HCT116 (cell line): Measurements from ENCODE around the gene LRRC74A. TPM values are rescaled to one million over a fixed set of nuclear protein-coding genes. Genes with fewer than 3 reads are reported as not detected.

Experiments used
- ATAC-seq: fragments of 200-7000 bp; cut with Tn5 transposase; 2 replicates; pipeline ENCODE4 v1.9.1; 2020; ENCODE audit warnings: mild to moderate bottlenecking, moderate library complexity
- BruUV-seq: library from RNA; stranded (reverse); fragments of 400-500 nt; replicated peaks from 2 replicates; lab custom pipeline; 2021; lab: Mats Ljungman, UMichigan
- CTCF ChIA-PET: fragments of 300-600 bp; sonication (Branson Sonifier 250); formaldehyde crosslinking; loops from one replicate; lab custom pipeline; 2021; ENCODE audit warnings: antibody characterized with exemption; lab: Charles Lee
- POLR2A ChIA-PET: fragments of 300-600, 350-600 bp; sonication (Branson Sonifier 250); formaldehyde crosslinking; loops from one replicate; lab custom pipeline; 2021; ENCODE audit warnings: antibody characterized with exemption; lab: Charles Lee
- RAD21 ChIA-PET, 2 experiments: fragments of 300-600 bp; sonication (Branson Sonifier 250); formaldehyde crosslinking; loops; one replicate each; lab custom pipeline; 2023; ENCODE audit warnings: low total read pairs in 2 of 2; ENCODE audit not compliant: uncharacterized antibody in 2 of 2, unreplicated experiment in 2 of 2, low non-redundant PET in 1 of 2; lab: Charles Lee
- DNase-seq: peaks from one replicate; pipeline ENCODE4 v3.0.0-alpha.2; 2010; ENCODE audit warnings: low read depth, low spot score
- H2AFZ ChIP-seq: fragments of 200-600 bp; shearing (Covaris generic), sonication (generic); 2 replicates; pipeline ENCODE4 v1.6.1; 2017; ENCODE audit warnings: low read depth, mixed run types, mixed read lengths, antibody characterized with exemption, low read length; ENCODE audit not compliant: poor library complexity, severe bottlenecking
- H3K27ac ChIP-seq: 2 replicates; pipeline ENCODE4 v1.5.1; 2012; ENCODE audit warnings: low read depth, low read length
- H3K27me3 ChIP-seq: fragments of 200-600 bp; sonication (generic); 2 replicates; pipeline ENCODE4 v1.6.1; 2016; ENCODE audit warnings: mixed run types, low read length, mixed read lengths; ENCODE audit not compliant: insufficient read depth
- H3K36me3 ChIP-seq, 2 experiments: fragments of 200-500 bp in 1 of 2; fragments of 200-600 bp in 1 of 2; sonication (Bioruptor generic) in 1 of 2; sonication (generic) in 1 of 2; 2 replicates each; pipeline versions ENCODE4 v1.5.1 to v1.6.1; 2014 to 2016; ENCODE audit warnings: low read length in 2 of 2, inconsistent platforms in 1 of 2, mixed read lengths in 1 of 2, mixed run types in 1 of 2; ENCODE audit not compliant: insufficient read depth in 2 of 2, control insufficient read depth in 1 of 2
- H3K4me1 ChIP-seq, 2 experiments: fragments of 200-600 bp in 1 of 2; sonication (generic) in 1 of 2; 2 replicates each; pipeline versions ENCODE4 v1.5.1 to v1.6.1; 2012 to 2017; ENCODE audit warnings: low read length in 2 of 2, inconsistent platforms in 1 of 2, mild to moderate bottlenecking in 1 of 2, mixed read lengths in 1 of 2, mixed run types in 1 of 2, moderate library complexity in 1 of 2; ENCODE audit not compliant: insufficient read depth in 2 of 2, control insufficient read depth in 1 of 2
- H3K4me2 ChIP-seq: fragments of 200-600 bp; sonication (generic); 2 replicates; pipeline ENCODE4 v1.6.1; 2017; ENCODE audit warnings: mixed run types, low read length, mixed read lengths
- H3K4me3 ChIP-seq, 2 experiments: fragments of 200-600 bp in 1 of 2; sonication (generic) in 1 of 2; replicated peaks in 1 of 2; 2 replicates each; pipeline ENCODE4 v1.5.1; 2011 to 2016; ENCODE audit warnings: low read length in 2 of 2, control low read depth in 1 of 2, low read depth in 1 of 2, mild to moderate bottlenecking in 1 of 2, mixed read lengths in 1 of 2, mixed run types in 1 of 2
- H3K79me2 ChIP-seq: fragments of 200-600 bp; sonication (generic); 2 replicates; pipeline ENCODE4 v1.6.1; 2017; ENCODE audit warnings: mild to moderate bottlenecking, mixed run types, low read length, moderate library complexity, mixed read lengths; ENCODE audit not compliant: insufficient read depth
- H3K9ac ChIP-seq: fragments of 200-600 bp; sonication (generic); 2 replicates; pipeline ENCODE4 v1.6.1; 2016; ENCODE audit warnings: low read length, mixed read lengths
- H3K9me2 ChIP-seq: fragments of 200-600 bp; sonication (generic), shearing (Covaris generic); 2 replicates; pipeline ENCODE4 v1.6.1; 2017; ENCODE audit warnings: mixed run types, mild to moderate bottlenecking, moderate library complexity; ENCODE audit not compliant: insufficient read depth
- H3K9me3 ChIP-seq, 2 experiments: fragments of 200-500 bp in 1 of 2; fragments of 200-600 bp in 1 of 2; sonication (Bioruptor generic) in 1 of 2; sonication (generic) in 1 of 2; 2 replicates each; pipeline ENCODE4 v1.6.1; 2014 to 2017; ENCODE audit warnings: low read length in 2 of 2, mixed read lengths in 2 of 2, inconsistent platforms in 1 of 2, low read depth in 1 of 2, mild to moderate bottlenecking in 1 of 2, mixed run types in 1 of 2, moderate library complexity in 1 of 2; ENCODE audit not compliant: control insufficient read depth in 1 of 2, insufficient read depth in 1 of 2
- H4K20me1 ChIP-seq: fragments of 200-600 bp; sonication (generic), shearing (Covaris generic); 2 replicates; pipeline ENCODE4 v1.6.1; 2017; ENCODE audit warnings: mixed run types, mild to moderate bottlenecking, moderate library complexity; ENCODE audit not compliant: insufficient read depth
- CEBPB ChIP-seq: IDR thresholded peaks from 2 replicates; pipeline ENCODE4 v1.6.1; 2012; ENCODE audit warnings: low read depth
- CTCF ChIP-seq, 3 experiments: fragments of 200-600 bp in 1 of 3; sonication (generic) in 1 of 3; IDR thresholded peaks in 2 of 3; conservative IDR thresholded peaks in 1 of 3; 2 replicates each; pipeline ENCODE4 v1.5.1; 2012 to 2017; ENCODE audit warnings: low read depth in 2 of 3, low read length in 2 of 3, antibody characterized with exemption in 1 of 3, borderline replicate concordance in 1 of 3, control low read depth in 1 of 3, mild to moderate bottlenecking in 1 of 3, mixed read lengths in 1 of 3, mixed run types in 1 of 3, moderate library complexity in 1 of 3; ENCODE audit not compliant: insufficient read depth in 1 of 3
- EGR1 ChIP-seq: IDR thresholded peaks from 2 replicates; pipeline ENCODE4 v1.6.1; 2012; ENCODE audit warnings: low read depth
- ELF1 ChIP-seq: IDR thresholded peaks from 2 replicates; pipeline ENCODE4 v1.6.1; 2012; ENCODE audit warnings: low read depth, borderline replicate concordance
- EZH2 ChIP-seq: fragments of 200-600 bp; sonication (generic); IDR thresholded peaks from 2 replicates; pipeline ENCODE4 v1.6.1; 2017; ENCODE audit warnings: antibody characterized with exemption, mixed run types
- FOSL1 ChIP-seq: IDR thresholded peaks from 2 replicates; pipeline ENCODE4 v1.6.1; 2012; ENCODE audit warnings: low read depth
- JUND ChIP-seq: IDR thresholded peaks from 2 replicates; pipeline ENCODE4 v1.6.1; 2012
- MAX ChIP-seq: IDR thresholded peaks from 2 replicates; pipeline ENCODE4 v1.6.1; 2012
- POLR2A ChIP-seq: IDR thresholded peaks from 2 replicates; pipeline ENCODE4 v1.7.0; 2011; ENCODE audit warnings: borderline replicate concordance; ENCODE audit not compliant: insufficient read depth, insufficient read length; ENCODE audit errors: extremely low read depth
- POLR2AphosphoS5 ChIP-seq: IDR thresholded peaks from 2 replicates; pipeline ENCODE4 v1.6.1; 2011; ENCODE audit warnings: mild to moderate bottlenecking, low read depth, low read length, moderate library complexity
- SRF ChIP-seq: IDR thresholded peaks from 2 replicates; pipeline ENCODE4 v1.6.1; 2012; ENCODE audit warnings: low read depth
- TCF7L2 ChIP-seq: IDR thresholded peaks from 2 replicates; pipeline ENCODE4 v1.7.0; 2011; ENCODE audit warnings: borderline replicate concordance, inconsistent platforms; ENCODE audit not compliant: insufficient read depth, insufficient read length; ENCODE audit errors: extremely low read depth
- YY1 ChIP-seq: IDR thresholded peaks from 2 replicates; pipeline ENCODE4 v1.6.1; 2011; ENCODE audit warnings: low read length, low read depth, moderate library complexity, mild to moderate bottlenecking; ENCODE audit not compliant: insufficient replicate concordance; ENCODE audit errors: extremely low read depth
- ZBTB33 ChIP-seq: IDR thresholded peaks from 2 replicates; pipeline ENCODE4 v1.6.1; 2011; ENCODE audit warnings: mild to moderate bottlenecking, low read length, moderate library complexity; ENCODE audit not compliant: insufficient replicate concordance; ENCODE audit errors: extremely low read depth
- ZFX ChIP-seq: fragments of 450-650 bp; IDR thresholded peaks from 2 replicates; pipeline ENCODE4 v1.6.1; 2017
- intact Hi-C: fragments of 100-400 bp; cut with micrococcal nuclease; formaldehyde crosslinking; loops from 2 replicates; pipeline ENCODE4 v1.10.0; 2022
- total RNA-seq: library from RNA; stranded (reverse); gene quantifications from one replicate; pipeline ENCODE4 v1.2.1, GENCODE V29; 2021; ENCODE audit not compliant: unreplicated experiment

LRRC74A gene
- total RNA-seq, 1 experiment from 2014 or later = not detected

GRCh38 chr14:76842414-76842813 lies 16.2 kb downstream of the LRRC74A start:
- CTCF ChIA-PET = no interaction called here

GRCh38 chr14:76844223-76844622 lies 18.0 kb downstream of the LRRC74A start:
- no TSS peak for BruUV-seq
- ATAC-seq (peak; percentile 97), DNase-seq (peak; percentile 47)
- RAD21 ChIA-PET = no interaction called here
- intact Hi-C loops = no loop called here
- Histone ChIP-seq H3K27me3 (no peaks in the 10 kb centered on the region), H3K4me2 (peak overlapping the region; percentile 20; the same call in 1 of the 2 replicates), H3K79me2 (no peaks in the 10 kb centered on the region), H3K27ac (no peak overlapping the region), H3K9me3 (no peaks in the 10 kb centered on the region), H2AFZ (peak overlapping the region; percentile 80), H3K9ac (no peak overlapping the region), H3K36me3 (no peaks in the 10 kb centered on the region), H3K4me3 (no peak overlapping the region), H3K9me2 (no peaks in the 10 kb centered on the region), H4K20me1 (no peaks in the 10 kb centered on the region), H3K4me1 (peaks cover 14 to 18% of the 10 kb centered on the region in 2 experiments)
- POLR2A ChIA-PET = no interaction called here
- CTCF ChIA-PET = no interaction called here
- no peak for TF ChIP-seq YY1
- no peak for TF ChIP-seq SRF
- peak in 2 of 3 experiments; percentile 34 to 45; a peak in 3 of 6 replicates for TF ChIP-seq CTCF (IDR thresholded peaks at IDR 0.05 in 2 of 3, conservative IDR thresholded peaks at IDR 0.05 in 1 of 3; ENCODE audit: borderline replicate concordance in 1 of 3, insufficient read depth in 1 of 3, low read depth in 2 of 3, low read length in 2 of 3)
- no peak for TF ChIP-seq ZFX
- no peak for TF ChIP-seq FOSL1
- peak; percentile 25 for TF ChIP-seq TCF7L2
- peak; percentile 67 for TF ChIP-seq MAX
- no peak for TF ChIP-seq POLR2AphosphoS5
- no peak for TF ChIP-seq ZBTB33
- TF ChIP-seq POLR2A = no peak
- TF ChIP-seq EGR1 = no peak

More at GRCh38 chr14:76842414-76842813, 16.2 kb downstream of the LRRC74A start:
- no peaks in the 10 kb centered on the region for H3K36me3 ChIP-seq
- ChIA-PET RAD21 (no interaction called here), POLR2A (no interaction called here)
- H3K9me3 ChIP-seq = no peaks in the 10 kb centered on the region
- no peak overlapping the region for H3K4me2 ChIP-seq
- H3K4me3 ChIP-seq = no peak overlapping the region
- H3K9me2 ChIP-seq = no peaks in the 10 kb centered on the region
- no peak for ATAC-seq
- no peak overlapping the region for H3K27ac ChIP-seq
- no peak for DNase-seq
- intact Hi-C loops = no loop called here
- H3K79me2 ChIP-seq = no peaks in the 10 kb centered on the region
- no TSS peak for BruUV-seq
- no peaks in the 10 kb centered on the region for H3K27me3 ChIP-seq
- H3K9ac ChIP-seq = no peak overlapping the region
- H4K20me1 ChIP-seq = no peaks in the 10 kb centered on the region
- peaks cover 9 to 10% of the 10 kb centered on the region in 2 experiments for H3K4me1 ChIP-seq
- no peak overlapping the region for H2AFZ ChIP-seq
- no peak for TF ChIP-seq ELF1
- TF ChIP-seq MAX = no peak
- no peak for TF ChIP-seq JUND
- TF ChIP-seq EZH2 = no peak
- TF ChIP-seq TCF7L2 = no peak
- no peak for TF ChIP-seq POLR2AphosphoS5
- no peak for TF ChIP-seq CEBPB
